ENCODE measurements around the gene SIAE.

The SIAE gene

GRCh38 chr11:124673333-124674167 is at the start of gene SIAE, which contains the start of gene SPA17:
SIAE (minus strand) TSS chr11:124673739; CDS start chr11:124673708, 31 bp downstream.
SPA17 (plus strand) TSS chr11:124673904; CDS start chr11:124675265, 1,361 bp downstream.
- DNase-seq (ENCODE audit: low spot score), result peak; percentile 96

- no peak for DNase-seq (ENCODE audit: low spot score)
Measured at GRCh38 chr11:124722176-124722575, 48.6 kb upstream of the SIAE start.

- DNase-seq (ENCODE audit: low spot score), result no peak
Measured at GRCh38 chr11:124719534-124719933, 46.0 kb upstream of the SIAE start.

GRCh38 chr11:124718801-124719200 is 45.3 kb upstream of the SIAE start:
- no peak for DNase-seq (ENCODE audit: low spot score)

GRCh38 chr11:124717786-124718651 is 44.5 kb upstream of the SIAE start:
- peak; percentile 67 for DNase-seq (ENCODE audit: low spot score)

- DNase-seq (ENCODE audit: low spot score), result no peak
Measured at GRCh38 chr11:124717421-124717785, 43.9 kb upstream of the SIAE start.

- DNase-seq (ENCODE audit: low spot score), result no peak
Measured at GRCh38 chr11:124716591-124716990, 43.1 kb upstream of the SIAE start.

- no peak for DNase-seq (ENCODE audit: low spot score)
Measured at GRCh38 chr11:124712392-124712791, 38.9 kb upstream of the SIAE start.

- no peak for DNase-seq (ENCODE audit: low spot score)
Measured at GRCh38 chr11:124707829-124708228, 34.3 kb upstream of the SIAE start.

GRCh38 chr11:124700028-124700427 is 26.5 kb upstream of the SIAE start:
- DNase-seq (ENCODE audit: low spot score), result no peak

- DNase-seq (ENCODE audit: low spot score), result no peak
Measured at GRCh38 chr11:124699547-124699946, 26.0 kb upstream of the SIAE start.

GRCh38 chr11:124693142-124693541 is 19.6 kb upstream of the SIAE start:
- DNase-seq (ENCODE audit: low spot score), result no peak

GRCh38 chr11:124682443-124682842 is 8.9 kb upstream of the SIAE start:
- no peak for DNase-seq (ENCODE audit: low spot score)

- no peak for DNase-seq (ENCODE audit: low spot score)
Measured at GRCh38 chr11:124681421-124681820, 7.9 kb upstream of the SIAE start.

GRCh38 chr11:124678416-124678815 is 4.9 kb upstream of the SIAE start:
- DNase-seq (ENCODE audit: low spot score), result no peak

GRCh38 chr11:124676386-124676785 is 2.8 kb upstream of the SIAE start:
- no peak for DNase-seq (ENCODE audit: low spot score)

GRCh38 chr11:124674571-124674970 is 1.0 kb upstream of the SIAE start:
- DNase-seq (ENCODE audit: low spot score), result no peak

- no peak for DNase-seq (ENCODE audit: low spot score)
Measured at GRCh38 chr11:124674168-124674517, 604 bp upstream of the SIAE start.

GRCh38 chr11:124672536-124673215 is 863 bp downstream of the SIAE start:
- DNase-seq (ENCODE audit: low spot score), result no peak

- no peak for DNase-seq (ENCODE audit: low spot score)
Measured at GRCh38 chr11:124670732-124671131, 2.8 kb downstream of the SIAE start.

- DNase-seq (ENCODE audit: low spot score), result no peak
Measured at GRCh38 chr11:124669193-124669592, 4.3 kb downstream of the SIAE start.

- DNase-seq (ENCODE audit: low spot score), result no peak
Measured at GRCh38 chr11:124667601-124668000, 5.9 kb downstream of the SIAE start.

- DNase-seq (ENCODE audit: low spot score), result no peak
Measured at GRCh38 chr11:124663861-124664260, 9.7 kb downstream of the SIAE start.

Data from ecto neural progenitor cell (in vitro differentiated cells).